Chondrocyte (in vitro differentiated cells): Measurements from ENCODE around the gene KDM3A. TPM values are rescaled to one million over a fixed set of nuclear protein-coding genes. Genes with fewer than 3 reads are reported as not detected.

ENCODE experiments used
- DNase-seq: peaks from one replicate; pipeline ENCODE4 v3.0.0; 2021; ENCODE audit warnings: mixed read lengths, low spot score
- H3K27ac Mint-ChIP-seq: one replicate; pipeline ENCODE4 v1.8.0; 2021; ENCODE audit warnings: mild to moderate bottlenecking, moderate library complexity, mixed read lengths; ENCODE audit not compliant: unreplicated experiment
- H3K27me3 Mint-ChIP-seq: 2 replicates; pipeline ENCODE4 v1.8.0; 2021; ENCODE audit warnings: low read depth, mixed read lengths
- H3K36me3 Mint-ChIP-seq: 2 replicates; pipeline ENCODE4 v1.8.0; 2021; ENCODE audit warnings: low read depth, mixed read lengths
- H3K4me1 Mint-ChIP-seq: 2 replicates; pipeline ENCODE4 v1.8.0; 2021; ENCODE audit warnings: low read depth, mild to moderate bottlenecking, mixed read lengths
- H3K4me3 Mint-ChIP-seq: one replicate; pipeline ENCODE4 v1.8.0; 2021; ENCODE audit warnings: mild to moderate bottlenecking, moderate library complexity, mixed read lengths; ENCODE audit not compliant: unreplicated experiment
- H3K9me3 Mint-ChIP-seq: 2 replicates; pipeline ENCODE4 v1.8.0; 2021; ENCODE audit warnings: low read depth, mixed read lengths
- total RNA-seq: library from RNA; stranded (reverse); gene quantifications from 3 replicates; pipeline ENCODE4 v1.2.1, GENCODE V29; 2021
- TF ChIP-seq, protein P1 (sequence below): fragments of 200-600 bp; sonication (generic); IDR thresholded peaks from 2 replicates; pipeline ENCODE4 v1.5.0; 2021; ENCODE audit warnings: antibody characterized with exemption, mild to moderate bottlenecking, moderate library complexity

The KDM3A gene
- total RNA-seq, 1 donor from 2014 or later, result 49.3 TPM

DNA sequence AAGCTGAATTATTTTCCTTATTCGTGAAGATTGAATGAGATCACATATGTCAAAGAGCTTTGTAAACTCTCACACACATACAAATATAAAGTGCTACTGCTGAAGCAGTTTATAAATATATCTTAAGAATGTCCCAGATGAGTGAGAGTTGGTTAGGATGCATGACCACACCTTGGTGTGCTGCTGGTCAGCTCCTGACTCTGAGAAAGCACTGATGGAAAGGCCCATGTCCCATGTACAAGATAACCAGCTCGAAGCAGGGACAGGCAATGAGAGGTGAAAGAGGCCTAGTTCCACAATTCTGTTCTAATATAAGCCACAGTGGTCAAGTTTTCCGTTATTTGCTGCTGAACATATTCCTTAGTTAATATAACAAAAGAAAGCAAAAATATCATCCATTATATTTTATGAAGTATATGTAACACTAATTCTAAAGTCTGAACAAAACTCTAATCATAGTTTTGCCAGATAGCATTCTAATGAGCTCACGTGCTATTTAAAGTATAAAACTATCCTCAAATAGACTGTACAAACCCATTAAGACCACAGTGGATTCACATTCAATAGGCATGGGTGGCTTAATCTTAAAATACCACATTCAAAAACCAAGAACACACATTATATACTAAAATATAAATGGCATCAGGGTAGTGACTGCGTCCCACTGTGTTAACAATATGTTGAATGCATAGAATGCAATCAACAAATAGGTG is 72.9 kb downstream of the KDM3A start:
- peaks cover 15% of the 10 kb centered on the region for H3K4me1 Mint-ChIP-seq
- no peaks in the 10 kb centered on the region for H3K27me3 Mint-ChIP-seq
- no peak for DNase-seq
- TF ChIP-seq, protein P1, sequence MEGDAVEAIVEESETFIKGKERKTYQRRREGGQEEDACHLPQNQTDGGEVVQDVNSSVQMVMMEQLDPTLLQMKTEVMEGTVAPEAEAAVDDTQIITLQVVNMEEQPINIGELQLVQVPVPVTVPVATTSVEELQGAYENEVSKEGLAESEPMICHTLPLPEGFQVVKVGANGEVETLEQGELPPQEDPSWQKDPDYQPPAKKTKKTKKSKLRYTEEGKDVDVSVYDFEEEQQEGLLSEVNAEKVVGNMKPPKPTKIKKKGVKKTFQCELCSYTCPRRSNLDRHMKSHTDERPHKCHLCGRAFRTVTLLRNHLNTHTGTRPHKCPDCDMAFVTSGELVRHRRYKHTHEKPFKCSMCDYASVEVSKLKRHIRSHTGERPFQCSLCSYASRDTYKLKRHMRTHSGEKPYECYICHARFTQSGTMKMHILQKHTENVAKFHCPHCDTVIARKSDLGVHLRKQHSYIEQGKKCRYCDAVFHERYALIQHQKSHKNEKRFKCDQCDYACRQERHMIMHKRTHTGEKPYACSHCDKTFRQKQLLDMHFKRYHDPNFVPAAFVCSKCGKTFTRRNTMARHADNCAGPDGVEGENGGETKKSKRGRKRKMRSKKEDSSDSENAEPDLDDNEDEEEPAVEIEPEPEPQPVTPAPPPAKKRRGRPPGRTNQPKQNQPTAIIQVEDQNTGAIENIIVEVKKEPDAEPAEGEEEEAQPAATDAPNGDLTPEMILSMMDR, result no peak
- peaks cover 12% of the 10 kb centered on the region for H3K36me3 Mint-ChIP-seq
- no peak overlapping the region for H3K4me3 Mint-ChIP-seq
- H3K27ac Mint-ChIP-seq, result no peak overlapping the region
- no peaks in the 10 kb centered on the region for H3K9me3 Mint-ChIP-seq

DNA sequence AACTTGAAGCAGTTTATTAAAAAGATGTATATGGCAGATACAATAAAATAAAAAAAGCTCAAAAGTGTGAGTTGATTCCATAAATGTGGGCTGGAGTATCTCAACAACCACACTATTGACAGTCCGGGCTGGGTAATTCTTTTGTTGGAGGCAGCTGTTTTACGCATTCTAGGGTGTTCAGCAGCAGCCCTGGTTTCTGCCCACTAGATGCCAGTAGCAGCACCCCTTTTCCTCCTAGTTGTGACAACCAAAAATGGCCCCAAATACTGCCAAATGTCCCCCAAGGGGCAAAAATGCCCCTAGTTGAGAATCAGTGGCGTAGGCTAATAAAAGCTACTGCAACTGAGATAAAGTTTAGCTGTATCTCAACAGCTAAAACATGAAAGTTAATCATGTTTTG is 77.3 kb downstream of the KDM3A start:
- H3K27ac Mint-ChIP-seq, result no peak overlapping the region
- H3K36me3 Mint-ChIP-seq, result peaks cover 6% of the 10 kb centered on the region
- peaks cover 23% of the 10 kb centered on the region for H3K4me1 Mint-ChIP-seq
- DNase-seq, result no peak
- no peaks in the 10 kb centered on the region for H3K27me3 Mint-ChIP-seq
- peaks cover 5% of the 10 kb centered on the region for H3K9me3 Mint-ChIP-seq
- no peak overlapping the region for H3K4me3 Mint-ChIP-seq
- TF ChIP-seq, protein P1, result peak; percentile 70

DNA sequence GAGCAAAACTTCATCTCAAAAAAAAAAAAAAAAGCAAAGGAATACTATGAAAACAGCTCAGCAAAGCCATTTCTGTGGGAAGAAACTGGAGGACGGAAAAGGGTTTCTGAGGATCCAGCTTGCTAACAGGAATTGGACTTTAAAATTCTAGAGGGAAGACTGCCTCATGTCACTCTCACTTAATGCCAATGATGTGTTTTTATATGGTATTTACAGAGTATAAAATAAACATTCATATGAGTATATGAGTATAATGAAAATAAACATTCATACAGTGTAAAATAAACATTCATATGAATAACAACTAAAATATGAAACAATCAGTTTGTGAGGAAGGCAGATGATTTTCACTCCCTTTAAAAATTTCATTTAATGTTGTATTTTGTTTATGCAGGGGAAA is 78.2 kb downstream of the KDM3A start:
- Mint-ChIP-seq H3K4me1 (peaks cover 21% of the 10 kb centered on the region), H3K27me3 (no peaks in the 10 kb centered on the region), H3K9me3 (peaks cover 5% of the 10 kb centered on the region), H3K36me3 (peaks cover 6% of the 10 kb centered on the region), H3K4me3 (no peak overlapping the region), H3K27ac (peak overlapping the region; percentile 38)
- TF ChIP-seq, protein P1, result no peak
- no peak for DNase-seq

DNA sequence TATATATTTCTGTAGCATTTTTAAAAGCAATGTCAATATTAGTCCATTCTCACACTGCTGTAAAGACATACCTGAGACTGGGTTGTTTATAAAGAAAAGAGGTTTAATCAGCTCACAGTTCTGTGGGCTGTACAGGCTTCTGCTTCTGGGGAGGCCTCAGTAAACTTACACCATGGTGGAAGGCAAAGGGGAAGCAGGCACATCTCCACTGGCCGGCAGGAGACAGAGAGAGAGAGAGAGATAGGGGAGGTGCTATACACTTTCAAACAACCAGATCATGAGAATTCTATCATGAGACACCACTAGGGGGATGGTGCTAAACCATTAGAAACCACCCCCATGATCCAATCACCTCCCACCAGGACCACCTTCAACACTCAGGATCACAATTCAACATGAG is 79.0 kb downstream of the KDM3A start:
- DNase-seq, result no peak
- Mint-ChIP-seq H3K27me3 (no peaks in the 10 kb centered on the region), H3K4me3 (no peak overlapping the region), H3K4me1 (peaks cover 15% of the 10 kb centered on the region), H3K27ac (no peak overlapping the region), H3K36me3 (peaks cover 4% of the 10 kb centered on the region), H3K9me3 (peaks cover 5% of the 10 kb centered on the region)
- TF ChIP-seq, protein P1, result peak; percentile 21

DNA sequence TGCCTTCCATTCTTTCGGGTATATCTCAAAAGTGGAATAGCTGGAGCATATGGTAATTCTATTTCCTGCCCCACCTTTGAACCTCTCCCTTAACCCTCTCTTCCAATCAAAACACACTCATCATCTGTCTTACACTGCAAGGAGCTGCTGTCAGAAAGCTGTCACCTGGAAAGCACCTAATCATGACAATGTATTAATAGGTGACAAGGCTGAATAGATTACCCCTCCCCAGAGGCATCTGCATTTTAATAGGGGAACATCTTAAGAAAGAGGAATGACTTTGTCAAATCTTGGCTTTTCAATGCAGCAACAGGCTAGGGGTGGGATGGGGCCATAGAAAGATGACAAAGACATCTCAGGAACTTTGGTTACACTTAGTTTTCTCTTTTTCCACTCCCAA is 80.8 kb downstream of the KDM3A start:
- Mint-ChIP-seq H3K4me1 (peaks cover 15% of the 10 kb centered on the region), H3K36me3 (peaks cover 7% of the 10 kb centered on the region), H3K4me3 (no peak overlapping the region), H3K27ac (no peak overlapping the region), H3K27me3 (no peaks in the 10 kb centered on the region), H3K9me3 (peaks cover 5% of the 10 kb centered on the region)
- no peak for DNase-seq
- TF ChIP-seq, protein P1, result no peak
